Stomach (tissue), 4 donors: ENCODE results near the gene FLRT1.

Experiments used
- EP300 ChIP-seq: sonication (generic); formaldehyde crosslinking; IDR thresholded peaks from one replicate; pipeline ENCODE4 v1.6.1; 2017; ENCODE audit warnings: antibody characterized with exemption
- POLR2A ChIP-seq, 4 donors: fragments of 450-650 bp; IDR thresholded peaks; one replicate each; pipeline ENCODE4 v1.6.1; 2016; ENCODE audit warnings: antibody characterized with exemption in 4 of 4, control low read depth in 2 of 4, mild to moderate bottlenecking in 1 of 4, moderate library complexity in 1 of 4
- POLR2AphosphoS5 ChIP-seq, 3 donors: sonication (generic); formaldehyde crosslinking; IDR thresholded peaks; one replicate each; pipeline ENCODE4 v1.6.1; 2016; ENCODE audit warnings: antibody characterized with exemption in 3 of 3
- TF ChIP-seq, protein P1 (sequence below), 7 experiments: fragments of 450-650 bp in 4 of 7; fragments of 200-600 bp in 3 of 7; sonication (generic) in 3 of 7; IDR thresholded peaks; one replicate each; pipeline ENCODE4 v1.5.1; 2016 to 2019; ENCODE audit warnings: antibody characterized with exemption in 7 of 7, control low read depth in 2 of 7, mild to moderate bottlenecking in 1 of 7

DNA sequence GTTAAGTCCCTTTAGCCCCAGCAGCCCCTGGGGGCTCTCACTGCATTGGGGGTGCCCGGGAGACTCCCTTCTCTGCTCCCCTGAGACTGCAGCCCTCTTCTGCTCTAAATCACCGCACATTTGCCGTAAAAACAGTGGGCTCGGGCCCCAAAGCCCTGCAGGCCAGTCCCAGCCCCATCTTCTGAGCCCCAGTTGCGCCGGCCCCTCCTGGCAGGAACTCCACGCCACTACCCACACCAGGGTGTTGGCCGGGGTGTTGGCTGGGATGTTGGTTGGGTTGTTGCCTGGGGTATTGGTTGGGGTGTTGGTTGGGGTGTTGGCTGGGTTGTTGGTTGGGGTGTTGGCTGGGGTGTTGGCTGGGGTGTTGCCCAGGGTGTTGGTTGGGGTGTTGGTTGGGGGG, 26.0 kb upstream of the FLRT1 start:
- TF ChIP-seq, protein P1, sequence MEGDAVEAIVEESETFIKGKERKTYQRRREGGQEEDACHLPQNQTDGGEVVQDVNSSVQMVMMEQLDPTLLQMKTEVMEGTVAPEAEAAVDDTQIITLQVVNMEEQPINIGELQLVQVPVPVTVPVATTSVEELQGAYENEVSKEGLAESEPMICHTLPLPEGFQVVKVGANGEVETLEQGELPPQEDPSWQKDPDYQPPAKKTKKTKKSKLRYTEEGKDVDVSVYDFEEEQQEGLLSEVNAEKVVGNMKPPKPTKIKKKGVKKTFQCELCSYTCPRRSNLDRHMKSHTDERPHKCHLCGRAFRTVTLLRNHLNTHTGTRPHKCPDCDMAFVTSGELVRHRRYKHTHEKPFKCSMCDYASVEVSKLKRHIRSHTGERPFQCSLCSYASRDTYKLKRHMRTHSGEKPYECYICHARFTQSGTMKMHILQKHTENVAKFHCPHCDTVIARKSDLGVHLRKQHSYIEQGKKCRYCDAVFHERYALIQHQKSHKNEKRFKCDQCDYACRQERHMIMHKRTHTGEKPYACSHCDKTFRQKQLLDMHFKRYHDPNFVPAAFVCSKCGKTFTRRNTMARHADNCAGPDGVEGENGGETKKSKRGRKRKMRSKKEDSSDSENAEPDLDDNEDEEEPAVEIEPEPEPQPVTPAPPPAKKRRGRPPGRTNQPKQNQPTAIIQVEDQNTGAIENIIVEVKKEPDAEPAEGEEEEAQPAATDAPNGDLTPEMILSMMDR (IDR thresholded peaks at IDR 0.05) = no peak
- TF ChIP-seq EP300 = no peak
- no peak for TF ChIP-seq POLR2AphosphoS5 (IDR thresholded peaks at IDR 0.05)
- no peak for TF ChIP-seq POLR2A (IDR thresholded peaks at IDR 0.05)
